DND-41 (cell line): ENCODE data around the gene FOXP4.

Source experiments
- CTCF ChIP-seq: IDR thresholded peaks from 2 replicates; pipeline ENCODE4 v1.5.1; 2012; ENCODE audit warnings: borderline replicate concordance, low read length, moderate library complexity, mild to moderate bottlenecking; ENCODE audit not compliant: poor library complexity, severe bottlenecking; ENCODE audit errors: extremely low read depth
- EZH2 ChIP-seq: IDR thresholded peaks from 3 replicates; pipeline ENCODE4 v1.6.1; 2012; ENCODE audit warnings: borderline replicate concordance, low read depth, mild to moderate bottlenecking, moderate library complexity, low read length, inconsistent platforms; ENCODE audit not compliant: severe bottlenecking

GRCh38 chr6:41638002-41638934 is 92.1 kb downstream of the FOXP4 start, which contains the start of gene MDFI:
- TF ChIP-seq CTCF = no peak
- TF ChIP-seq EZH2 = peak; percentile 46
